Measurements from ENCODE around the gene SUPT4H1. TPM values are rescaled to one million over a fixed set of nuclear protein-coding genes. Genes with fewer than 3 reads are reported as not detected.

Gene SUPT4H1
- total and polyA plus RNA-seq, 9 of the 15 experiments (the other 6 are each of a cell fraction or from before 2014, with no cell fraction given), result 62.1 to 320 (median 117) TPM

DNA sequence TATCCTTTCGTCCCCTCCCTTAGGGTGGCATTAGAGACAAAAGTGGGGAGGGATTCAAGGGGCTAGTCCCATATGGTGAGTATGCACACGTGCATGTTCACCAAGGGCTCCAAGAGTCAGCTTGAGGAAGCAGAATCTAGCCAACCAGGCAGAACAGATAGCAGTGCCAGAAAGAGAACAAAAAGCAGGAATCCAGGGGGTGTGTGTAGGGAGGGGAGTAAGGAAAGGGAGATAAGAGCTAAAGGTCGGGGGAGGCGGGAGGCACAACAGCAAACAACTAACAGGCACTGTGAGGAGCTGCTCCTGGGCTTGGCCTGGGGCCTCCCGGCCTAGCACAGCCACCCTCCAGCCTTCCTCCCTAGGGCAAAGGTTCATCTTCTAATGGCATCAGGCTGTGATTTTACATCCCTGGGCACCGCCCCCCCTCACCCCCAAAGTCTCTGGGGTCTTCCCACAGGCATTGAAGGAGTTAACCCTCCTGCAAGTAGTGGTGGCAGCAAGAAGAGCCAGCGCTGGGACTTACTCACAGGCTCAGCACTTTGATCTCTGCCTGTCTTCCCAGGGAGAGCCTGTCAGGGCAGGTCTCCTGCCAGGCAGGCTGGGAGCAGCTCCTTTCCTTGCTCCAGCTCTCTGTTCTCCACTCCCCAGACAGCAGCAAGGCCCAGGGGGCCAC, 12.4 kb upstream of the SUPT4H1 start (continued):
- TF ChIP-seq E2F3 (CRISPR knock-in tag; IDR thresholded peaks at IDR 0.05), result no peak
- TF ChIP-seq TSC22D4 (tag; IDR thresholded peaks at IDR 0.05), result no peak
- TF ChIP-seq, protein P1, sequence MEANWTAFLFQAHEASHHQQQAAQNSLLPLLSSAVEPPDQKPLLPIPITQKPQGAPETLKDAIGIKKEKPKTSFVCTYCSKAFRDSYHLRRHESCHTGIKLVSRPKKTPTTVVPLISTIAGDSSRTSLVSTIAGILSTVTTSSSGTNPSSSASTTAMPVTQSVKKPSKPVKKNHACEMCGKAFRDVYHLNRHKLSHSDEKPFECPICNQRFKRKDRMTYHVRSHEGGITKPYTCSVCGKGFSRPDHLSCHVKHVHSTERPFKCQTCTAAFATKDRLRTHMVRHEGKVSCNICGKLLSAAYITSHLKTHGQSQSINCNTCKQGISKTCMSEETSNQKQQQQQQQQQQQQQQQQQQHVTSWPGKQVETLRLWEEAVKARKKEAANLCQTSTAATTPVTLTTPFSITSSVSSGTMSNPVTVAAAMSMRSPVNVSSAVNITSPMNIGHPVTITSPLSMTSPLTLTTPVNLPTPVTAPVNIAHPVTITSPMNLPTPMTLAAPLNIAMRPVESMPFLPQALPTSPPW (CRISPR knock-in tag; IDR thresholded peaks at IDR 0.05), result peak; percentile 90
- TF ChIP-seq CREB1 (IDR thresholded peaks at IDR 0.05), result no peak; the same call in 1 of the 2 replicates
- no peak for TF ChIP-seq CREB1 (CRISPR knock-in tag; IDR thresholded peaks at IDR 0.05)
- no peak for TF ChIP-seq ZNF133 (CRISPR knock-in tag; IDR thresholded peaks at IDR 0.05)
- peak; percentile 56 for TF ChIP-seq TOE1 (IDR thresholded peaks at IDR 0.05; ENCODE audit: borderline replicate concordance)
- TF ChIP-seq TOE1 (CRISPR knock-in tag; IDR thresholded peaks at IDR 0.05; ENCODE audit: borderline replicate concordance, low read depth), result no peak
- 0 out of 2 replicates have a peak, but pooled peaks have one; percentile 42 for TF ChIP-seq DMBX1 (CRISPR knock-in tag; IDR thresholded peaks at IDR 0.05; ENCODE audit: borderline replicate concordance)
- no peak for TF ChIP-seq GABPA (tag; conservative IDR thresholded peaks at IDR 0.05; ENCODE audit: low read depth)
- TF ChIP-seq SUPT5H (IDR thresholded peaks at IDR 0.05), result peak; percentile 44; the same call in 1 of the 2 replicates
- TF ChIP-seq, protein P2, sequence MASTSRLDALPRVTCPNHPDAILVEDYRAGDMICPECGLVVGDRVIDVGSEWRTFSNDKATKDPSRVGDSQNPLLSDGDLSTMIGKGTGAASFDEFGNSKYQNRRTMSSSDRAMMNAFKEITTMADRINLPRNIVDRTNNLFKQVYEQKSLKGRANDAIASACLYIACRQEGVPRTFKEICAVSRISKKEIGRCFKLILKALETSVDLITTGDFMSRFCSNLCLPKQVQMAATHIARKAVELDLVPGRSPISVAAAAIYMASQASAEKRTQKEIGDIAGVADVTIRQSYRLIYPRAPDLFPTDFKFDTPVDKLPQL (IDR thresholded peaks at IDR 0.05; ENCODE audit: extremely low read depth, insufficient read length), result no peak
- TF ChIP-seq, protein P3, sequence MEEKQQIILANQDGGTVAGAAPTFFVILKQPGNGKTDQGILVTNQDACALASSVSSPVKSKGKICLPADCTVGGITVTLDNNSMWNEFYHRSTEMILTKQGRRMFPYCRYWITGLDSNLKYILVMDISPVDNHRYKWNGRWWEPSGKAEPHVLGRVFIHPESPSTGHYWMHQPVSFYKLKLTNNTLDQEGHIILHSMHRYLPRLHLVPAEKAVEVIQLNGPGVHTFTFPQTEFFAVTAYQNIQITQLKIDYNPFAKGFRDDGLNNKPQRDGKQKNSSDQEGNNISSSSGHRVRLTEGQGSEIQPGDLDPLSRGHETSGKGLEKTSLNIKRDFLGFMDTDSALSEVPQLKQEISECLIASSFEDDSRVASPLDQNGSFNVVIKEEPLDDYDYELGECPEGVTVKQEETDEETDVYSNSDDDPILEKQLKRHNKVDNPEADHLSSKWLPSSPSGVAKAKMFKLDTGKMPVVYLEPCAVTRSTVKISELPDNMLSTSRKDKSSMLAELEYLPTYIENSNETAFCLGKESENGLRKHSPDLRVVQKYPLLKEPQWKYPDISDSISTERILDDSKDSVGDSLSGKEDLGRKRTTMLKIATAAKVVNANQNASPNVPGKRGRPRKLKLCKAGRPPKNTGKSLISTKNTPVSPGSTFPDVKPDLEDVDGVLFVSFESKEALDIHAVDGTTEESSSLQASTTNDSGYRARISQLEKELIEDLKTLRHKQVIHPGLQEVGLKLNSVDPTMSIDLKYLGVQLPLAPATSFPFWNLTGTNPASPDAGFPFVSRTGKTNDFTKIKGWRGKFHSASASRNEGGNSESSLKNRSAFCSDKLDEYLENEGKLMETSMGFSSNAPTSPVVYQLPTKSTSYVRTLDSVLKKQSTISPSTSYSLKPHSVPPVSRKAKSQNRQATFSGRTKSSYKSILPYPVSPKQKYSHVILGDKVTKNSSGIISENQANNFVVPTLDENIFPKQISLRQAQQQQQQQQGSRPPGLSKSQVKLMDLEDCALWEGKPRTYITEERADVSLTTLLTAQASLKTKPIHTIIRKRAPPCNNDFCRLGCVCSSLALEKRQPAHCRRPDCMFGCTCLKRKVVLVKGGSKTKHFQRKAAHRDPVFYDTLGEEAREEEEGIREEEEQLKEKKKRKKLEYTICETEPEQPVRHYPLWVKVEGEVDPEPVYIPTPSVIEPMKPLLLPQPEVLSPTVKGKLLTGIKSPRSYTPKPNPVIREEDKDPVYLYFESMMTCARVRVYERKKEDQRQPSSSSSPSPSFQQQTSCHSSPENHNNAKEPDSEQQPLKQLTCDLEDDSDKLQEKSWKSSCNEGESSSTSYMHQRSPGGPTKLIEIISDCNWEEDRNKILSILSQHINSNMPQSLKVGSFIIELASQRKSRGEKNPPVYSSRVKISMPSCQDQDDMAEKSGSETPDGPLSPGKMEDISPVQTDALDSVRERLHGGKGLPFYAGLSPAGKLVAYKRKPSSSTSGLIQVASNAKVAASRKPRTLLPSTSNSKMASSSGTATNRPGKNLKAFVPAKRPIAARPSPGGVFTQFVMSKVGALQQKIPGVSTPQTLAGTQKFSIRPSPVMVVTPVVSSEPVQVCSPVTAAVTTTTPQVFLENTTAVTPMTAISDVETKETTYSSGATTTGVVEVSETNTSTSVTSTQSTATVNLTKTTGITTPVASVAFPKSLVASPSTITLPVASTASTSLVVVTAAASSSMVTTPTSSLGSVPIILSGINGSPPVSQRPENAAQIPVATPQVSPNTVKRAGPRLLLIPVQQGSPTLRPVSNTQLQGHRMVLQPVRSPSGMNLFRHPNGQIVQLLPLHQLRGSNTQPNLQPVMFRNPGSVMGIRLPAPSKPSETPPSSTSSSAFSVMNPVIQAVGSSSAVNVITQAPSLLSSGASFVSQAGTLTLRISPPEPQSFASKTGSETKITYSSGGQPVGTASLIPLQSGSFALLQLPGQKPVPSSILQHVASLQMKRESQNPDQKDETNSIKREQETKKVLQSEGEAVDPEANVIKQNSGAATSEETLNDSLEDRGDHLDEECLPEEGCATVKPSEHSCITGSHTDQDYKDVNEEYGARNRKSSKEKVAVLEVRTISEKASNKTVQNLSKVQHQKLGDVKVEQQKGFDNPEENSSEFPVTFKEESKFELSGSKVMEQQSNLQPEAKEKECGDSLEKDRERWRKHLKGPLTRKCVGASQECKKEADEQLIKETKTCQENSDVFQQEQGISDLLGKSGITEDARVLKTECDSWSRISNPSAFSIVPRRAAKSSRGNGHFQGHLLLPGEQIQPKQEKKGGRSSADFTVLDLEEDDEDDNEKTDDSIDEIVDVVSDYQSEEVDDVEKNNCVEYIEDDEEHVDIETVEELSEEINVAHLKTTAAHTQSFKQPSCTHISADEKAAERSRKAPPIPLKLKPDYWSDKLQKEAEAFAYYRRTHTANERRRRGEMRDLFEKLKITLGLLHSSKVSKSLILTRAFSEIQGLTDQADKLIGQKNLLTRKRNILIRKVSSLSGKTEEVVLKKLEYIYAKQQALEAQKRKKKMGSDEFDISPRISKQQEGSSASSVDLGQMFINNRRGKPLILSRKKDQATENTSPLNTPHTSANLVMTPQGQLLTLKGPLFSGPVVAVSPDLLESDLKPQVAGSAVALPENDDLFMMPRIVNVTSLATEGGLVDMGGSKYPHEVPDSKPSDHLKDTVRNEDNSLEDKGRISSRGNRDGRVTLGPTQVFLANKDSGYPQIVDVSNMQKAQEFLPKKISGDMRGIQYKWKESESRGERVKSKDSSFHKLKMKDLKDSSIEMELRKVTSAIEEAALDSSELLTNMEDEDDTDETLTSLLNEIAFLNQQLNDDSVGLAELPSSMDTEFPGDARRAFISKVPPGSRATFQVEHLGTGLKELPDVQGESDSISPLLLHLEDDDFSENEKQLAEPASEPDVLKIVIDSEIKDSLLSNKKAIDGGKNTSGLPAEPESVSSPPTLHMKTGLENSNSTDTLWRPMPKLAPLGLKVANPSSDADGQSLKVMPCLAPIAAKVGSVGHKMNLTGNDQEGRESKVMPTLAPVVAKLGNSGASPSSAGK (IDR thresholded peaks at IDR 0.05), result peak; percentile 35; the same call in 1 of the 2 replicates
- no peak for TF ChIP-seq HOXB6 (CRISPR knock-in tag; IDR thresholded peaks at IDR 0.05; ENCODE audit: borderline replicate concordance)
